SH-SY5Y (cell line): Measurements from ENCODE around the gene FIG4.

ENCODE experiments used
- GATA2 ChIP-seq: IDR thresholded peaks from 2 replicates; pipeline ENCODE4 v1.6.1; 2011; ENCODE audit warnings: mild to moderate bottlenecking, low read depth, low read length
- GATA3 ChIP-seq: IDR thresholded peaks from 2 replicates; pipeline ENCODE4 v1.6.1; 2011; ENCODE audit warnings: low read depth, mild to moderate bottlenecking, low read length, moderate library complexity

DNA sequence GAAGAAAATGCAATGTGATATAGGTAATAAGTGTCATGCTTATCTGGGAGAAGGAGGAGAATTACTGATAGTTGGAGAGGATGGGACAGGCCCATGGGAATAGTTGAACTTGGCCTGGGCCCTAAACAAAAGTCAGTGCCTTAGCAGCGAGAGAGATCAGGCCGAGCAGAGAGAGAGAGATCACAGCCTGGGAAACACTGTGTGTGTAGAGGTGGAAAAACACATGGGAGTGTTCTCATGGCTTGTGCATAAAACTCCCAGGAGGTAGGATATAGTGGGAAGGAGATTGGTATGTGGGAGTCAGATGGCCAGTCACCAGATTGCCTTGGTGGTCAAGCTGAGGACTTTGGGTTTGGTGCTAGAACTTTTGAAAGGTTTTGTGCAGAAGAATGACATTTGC, 47.6 kb downstream of the FIG4 start:
- TF ChIP-seq GATA2 (no peak), GATA3 (no peak)
